GM21723 (cell line): Measurements from ENCODE around the gene ATP1B4.
A peak's percentile ranks its signal among the peaks of the same experiment; 100 is the strongest.

Source experiments
- ATAC-seq: cut with Tn5 transposase; IDR thresholded peaks from one replicate; pipeline ENCODE4 v1.9.1; 2021; ENCODE audit warnings: mild to moderate bottlenecking, moderate library complexity; ENCODE audit not compliant: unreplicated experiment

ATP1B4 gene

GRCh38 chrX:120372667-120373370, 10.9 kb downstream of the ATP1B4 start:
- ATAC-seq, result no peak

DNA sequence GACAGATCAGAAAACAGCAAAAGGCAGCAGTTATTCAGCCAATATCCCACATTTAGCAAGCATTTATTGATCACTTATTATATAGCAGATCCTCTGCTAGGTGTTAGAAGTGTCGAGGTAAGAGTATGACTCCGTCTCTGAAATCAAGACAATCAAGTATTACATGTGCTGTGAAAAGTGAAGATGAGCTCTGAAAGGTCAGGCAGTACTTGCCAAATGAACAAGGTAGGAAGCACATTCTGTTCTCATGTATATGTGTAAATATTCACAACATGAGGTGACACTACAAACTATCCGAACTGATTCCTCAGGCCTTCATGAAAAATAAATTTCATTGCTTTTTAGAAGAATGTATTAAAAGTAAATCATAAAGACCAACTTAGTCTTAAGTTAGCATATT, 15.3 kb downstream of the ATP1B4 start:
- no peak for ATAC-seq

GRCh38 chrX:120377715-120378114, 15.8 kb downstream of the ATP1B4 start:
- ATAC-seq, result no peak

- ATAC-seq, result no peak
These were observed 16.7 kb downstream of the ATP1B4 start for GRCh38 chrX:120378570-120378969.

DNA sequence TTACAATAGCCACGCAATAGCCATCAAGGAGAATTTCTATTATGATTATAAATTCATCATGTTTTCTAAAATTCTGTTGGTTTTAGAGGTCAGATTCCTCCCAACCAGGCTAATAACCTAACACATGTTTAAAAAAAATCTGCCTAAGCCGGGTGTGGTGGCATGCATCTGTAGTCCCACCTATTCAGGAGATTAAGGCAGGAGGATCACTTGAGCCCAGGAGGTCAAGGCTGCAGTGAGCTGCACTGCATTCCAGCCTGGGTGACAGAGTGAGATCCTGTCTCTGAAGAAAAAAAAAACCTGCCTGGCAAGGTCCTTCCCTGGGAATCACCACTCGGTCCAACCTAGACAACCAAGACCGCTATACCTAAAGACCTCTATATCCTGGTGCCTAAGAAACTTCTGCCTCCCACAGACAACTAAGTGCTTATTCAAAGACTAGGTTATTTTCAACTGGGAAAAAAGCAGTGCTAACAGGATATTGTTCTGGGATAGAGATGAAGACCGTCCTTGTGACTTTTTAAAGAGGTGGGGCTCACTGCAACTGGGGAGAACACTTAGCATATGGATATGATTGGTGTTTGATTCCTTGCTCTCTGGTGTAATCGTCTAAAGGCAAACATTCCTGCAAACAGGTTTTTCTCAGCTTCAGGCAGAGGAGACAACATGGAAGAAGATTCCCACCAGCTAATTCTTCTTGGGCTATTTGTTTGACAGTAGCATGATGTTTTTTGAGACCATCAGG, 18.2 kb downstream of the ATP1B4 start:
- no peak for ATAC-seq

- ATAC-seq, result no peak
These were observed 18.8 kb downstream of the ATP1B4 start for GRCh38 chrX:120380699-120381098.

- no peak for ATAC-seq
These were observed 39.4 kb downstream of the ATP1B4 start for GRCh38 chrX:120401301-120401700.

DNA sequence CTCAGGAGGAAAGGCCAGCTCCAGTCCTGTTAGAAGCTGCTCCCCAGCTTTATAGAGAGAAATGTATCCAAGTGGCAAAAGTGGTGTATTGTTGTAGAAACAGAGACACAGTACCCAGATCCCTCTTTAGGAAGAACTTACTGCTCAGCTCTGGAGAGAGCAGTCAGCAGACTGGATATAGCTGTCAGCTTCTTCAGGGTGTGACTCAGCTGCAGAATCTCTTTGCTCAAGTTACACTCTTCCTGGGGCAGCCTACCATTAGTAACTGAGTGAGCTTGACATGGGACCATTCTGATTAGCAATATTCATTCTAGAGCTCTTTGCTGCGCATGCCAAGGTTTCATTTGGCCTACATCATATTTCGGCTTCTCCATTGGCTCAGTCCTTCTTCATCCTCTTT, 40.5 kb downstream of the ATP1B4 start:
- ATAC-seq, result no peak

DNA sequence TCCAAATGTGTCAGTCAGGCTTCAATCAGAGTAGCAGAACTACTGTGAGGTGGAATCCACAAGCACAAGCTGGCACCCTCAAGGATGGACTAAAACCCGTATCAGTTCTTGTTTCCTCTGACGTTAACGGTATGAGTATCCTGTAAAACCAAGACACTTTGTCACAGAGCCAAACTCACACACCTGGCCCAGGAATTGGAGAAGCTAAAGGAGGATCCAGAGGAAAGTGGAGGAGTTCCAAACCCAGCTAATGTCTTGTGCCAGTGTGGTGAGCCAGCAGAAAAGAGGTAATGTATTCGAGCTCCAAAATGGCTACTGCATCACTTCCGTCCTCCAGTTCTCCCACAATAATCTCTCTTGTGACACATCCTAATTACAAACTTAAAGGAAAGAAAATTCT, 44.7 kb downstream of the ATP1B4 start:
- no peak for ATAC-seq

DNA sequence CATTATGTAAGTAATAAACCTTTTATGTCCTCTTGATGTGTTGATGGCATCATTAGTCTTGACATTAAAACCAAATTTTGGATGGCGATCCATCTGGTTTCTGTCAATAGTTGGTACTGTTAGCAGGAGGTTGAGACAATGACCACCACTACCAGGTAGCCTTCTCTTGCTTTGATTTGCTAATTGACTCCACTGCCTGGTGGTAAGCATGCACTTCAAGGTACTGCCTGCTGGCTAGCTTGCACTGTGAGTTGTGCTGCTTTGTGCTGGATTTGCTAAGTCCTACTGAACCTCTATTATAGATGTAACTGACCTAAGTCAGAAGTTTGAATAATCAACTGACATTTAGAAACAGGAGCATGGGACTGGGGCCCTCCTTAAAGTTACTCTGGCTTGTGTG, 46.3 kb downstream of the ATP1B4 start:
- no peak for ATAC-seq

DNA sequence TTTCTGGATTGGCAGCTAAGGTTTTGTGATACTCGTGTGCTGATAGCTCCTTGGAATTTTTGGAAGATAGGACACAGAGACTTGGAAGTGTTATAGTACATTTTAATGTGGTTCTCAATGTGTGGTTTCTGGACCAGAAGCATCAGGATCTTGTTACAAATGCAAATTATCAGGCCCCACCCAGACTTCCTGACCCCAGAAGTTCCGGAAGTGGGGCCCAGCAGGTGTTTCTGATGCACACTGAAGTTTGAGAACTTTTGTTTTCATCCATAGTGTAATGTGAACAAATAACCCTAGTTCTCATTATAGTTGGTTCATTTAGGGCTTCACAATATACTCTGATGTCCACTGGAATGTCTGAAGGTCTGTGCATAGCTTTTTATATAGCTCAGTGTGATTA, 57.6 kb downstream of the ATP1B4 start:
- peak; percentile 57 for ATAC-seq

DNA sequence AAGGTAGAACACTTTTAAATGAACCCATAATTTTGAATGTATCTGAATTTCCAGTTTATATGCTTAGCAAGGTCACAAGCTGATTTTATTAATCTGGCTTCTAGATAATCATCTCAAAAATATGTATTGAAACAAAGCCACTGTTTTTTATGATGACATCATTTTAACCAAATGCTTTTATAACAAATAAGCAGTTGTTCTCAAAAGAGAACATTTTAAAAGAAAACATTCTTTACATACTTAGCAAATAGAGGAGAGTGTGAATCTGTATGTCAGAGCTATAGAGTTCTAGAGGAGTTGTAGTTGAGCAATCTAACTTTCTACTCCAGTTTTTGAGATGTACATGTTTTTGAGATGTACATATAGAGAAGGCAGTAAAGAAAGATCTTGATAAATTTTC, 64.7 kb downstream of the ATP1B4 start:
- ATAC-seq, result no peak

- no peak for ATAC-seq
These were observed 66.4 kb downstream of the ATP1B4 start for GRCh38 chrX:120428309-120428708.

- no peak for ATAC-seq
These were observed 68.1 kb downstream of the ATP1B4 start for GRCh38 chrX:120429776-120430540.
